DND-41 (cell line): Measurements from ENCODE around the gene PPP1R14D.

ENCODE experiments used
- ATAC-seq: fragments of 200-7000 bp; cut with Tn5 transposase; 3 replicates; pipeline ENCODE4 v1.9.1; 2021; ENCODE audit warnings: low read depth; ENCODE audit not compliant: insufficient read depth
- DNase-seq: peaks from one replicate; pipeline ENCODE4 v3.0.0-alpha.2; 2020
- H2AFZ ChIP-seq: 2 replicates; pipeline ENCODE4 v1.6.0; 2012; ENCODE audit warnings: low read depth, low read length
- H3K27ac ChIP-seq: 2 replicates; pipeline ENCODE4 v1.5.1; 2012; ENCODE audit warnings: low read length, inconsistent platforms
- H3K27me3 ChIP-seq: fragments of 200-600 bp; sonication (generic); 2 replicates; pipeline ENCODE4 v1.6.0; 2012; ENCODE audit warnings: low read length, mild to moderate bottlenecking, inconsistent platforms; ENCODE audit not compliant: insufficient read depth, poor library complexity
- H3K36me3 ChIP-seq: 2 replicates; pipeline ENCODE4 v1.5.1; 2012; ENCODE audit warnings: low read length, inconsistent platforms; ENCODE audit not compliant: insufficient read depth
- H3K4me1 ChIP-seq: 2 replicates; pipeline ENCODE4 v1.5.1; 2012; ENCODE audit warnings: mild to moderate bottlenecking, low read length; ENCODE audit not compliant: insufficient read depth
- H3K4me2 ChIP-seq: 2 replicates; pipeline ENCODE4 v1.6.0; 2012; ENCODE audit warnings: mild to moderate bottlenecking, moderate library complexity, low read length, inconsistent platforms; ENCODE audit not compliant: insufficient read depth
- H3K4me3 ChIP-seq, 2 experiments: fragments of 200-600 bp in 1 of 2; shearing (Covaris generic) in 1 of 2; 2 replicates each; pipeline ENCODE4 v1.5.1; 2012 to 2016; ENCODE audit warnings: inconsistent platforms in 2 of 2, low read length in 2 of 2, mild to moderate bottlenecking in 2 of 2, low read depth in 1 of 2, moderate library complexity in 1 of 2
- H3K79me2 ChIP-seq: 2 replicates; pipeline ENCODE4 v1.6.0; 2012; ENCODE audit warnings: low read length, inconsistent platforms; ENCODE audit not compliant: insufficient read depth
- H3K9ac ChIP-seq: 2 replicates; pipeline ENCODE4 v1.6.0; 2012; ENCODE audit warnings: low read depth, mild to moderate bottlenecking, inconsistent platforms, low read length, moderate library complexity
- H3K9me3 ChIP-seq: 2 replicates; pipeline ENCODE4 v1.5.1; 2012; ENCODE audit warnings: low read length, moderate library complexity, mild to moderate bottlenecking, inconsistent platforms; ENCODE audit not compliant: insufficient read depth, severe bottlenecking
- H4K20me1 ChIP-seq: 2 replicates; pipeline ENCODE4 v1.6.0; 2012; ENCODE audit warnings: low read length; ENCODE audit not compliant: insufficient read depth
- EZH2 ChIP-seq: IDR thresholded peaks from 3 replicates; pipeline ENCODE4 v1.6.1; 2012; ENCODE audit warnings: borderline replicate concordance, low read depth, mild to moderate bottlenecking, moderate library complexity, low read length, inconsistent platforms; ENCODE audit not compliant: severe bottlenecking
- TF ChIP-seq, protein P1 (sequence below): IDR thresholded peaks from 2 replicates; pipeline ENCODE4 v1.5.1; 2012; ENCODE audit warnings: borderline replicate concordance, low read length, moderate library complexity, mild to moderate bottlenecking; ENCODE audit not compliant: poor library complexity, severe bottlenecking; ENCODE audit errors: extremely low read depth

PPP1R14D gene

DNA sequence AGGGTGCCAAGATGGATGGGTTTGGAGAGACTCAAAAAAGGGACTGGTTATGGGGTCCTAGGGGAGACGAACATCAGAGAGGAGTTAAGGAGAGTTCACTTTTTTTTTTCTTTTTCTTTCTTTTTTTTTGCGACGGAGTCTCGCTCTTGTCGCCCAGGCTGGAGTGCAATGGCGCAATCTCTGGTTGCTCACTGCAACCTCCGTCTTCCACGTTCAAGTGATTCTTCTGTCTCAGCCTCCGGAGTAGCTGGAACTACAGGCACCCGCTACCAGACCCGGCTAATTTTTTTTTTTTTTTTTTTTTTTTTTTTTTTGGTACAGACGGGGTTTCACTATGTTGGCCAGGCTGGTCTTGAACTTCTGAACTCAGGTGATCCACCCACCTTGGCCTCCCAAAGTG is 16.5 kb upstream of the PPP1R14D start:
- Histone ChIP-seq H3K4me2 (no peak overlapping the region), H3K9ac (no peak overlapping the region), H3K27me3 (no peaks in the 10 kb centered on the region), H3K27ac (no peak overlapping the region), H2AFZ (no peak overlapping the region), H3K79me2 (no peaks in the 10 kb centered on the region), H3K4me1 (peaks cover 10% of the 10 kb centered on the region), H3K9me3 (no peaks in the 10 kb centered on the region), H3K36me3 (no peaks in the 10 kb centered on the region), H4K20me1 (no peaks in the 10 kb centered on the region), H3K4me3 (no peak overlapping the region)
- no peak for TF ChIP-seq EZH2
- TF ChIP-seq, protein P1, sequence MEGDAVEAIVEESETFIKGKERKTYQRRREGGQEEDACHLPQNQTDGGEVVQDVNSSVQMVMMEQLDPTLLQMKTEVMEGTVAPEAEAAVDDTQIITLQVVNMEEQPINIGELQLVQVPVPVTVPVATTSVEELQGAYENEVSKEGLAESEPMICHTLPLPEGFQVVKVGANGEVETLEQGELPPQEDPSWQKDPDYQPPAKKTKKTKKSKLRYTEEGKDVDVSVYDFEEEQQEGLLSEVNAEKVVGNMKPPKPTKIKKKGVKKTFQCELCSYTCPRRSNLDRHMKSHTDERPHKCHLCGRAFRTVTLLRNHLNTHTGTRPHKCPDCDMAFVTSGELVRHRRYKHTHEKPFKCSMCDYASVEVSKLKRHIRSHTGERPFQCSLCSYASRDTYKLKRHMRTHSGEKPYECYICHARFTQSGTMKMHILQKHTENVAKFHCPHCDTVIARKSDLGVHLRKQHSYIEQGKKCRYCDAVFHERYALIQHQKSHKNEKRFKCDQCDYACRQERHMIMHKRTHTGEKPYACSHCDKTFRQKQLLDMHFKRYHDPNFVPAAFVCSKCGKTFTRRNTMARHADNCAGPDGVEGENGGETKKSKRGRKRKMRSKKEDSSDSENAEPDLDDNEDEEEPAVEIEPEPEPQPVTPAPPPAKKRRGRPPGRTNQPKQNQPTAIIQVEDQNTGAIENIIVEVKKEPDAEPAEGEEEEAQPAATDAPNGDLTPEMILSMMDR = no peak
- ATAC-seq (no peak), DNase-seq (no peak)

- H3K4me1 ChIP-seq = peaks cover 10% of the 10 kb centered on the region
- H3K4me2 ChIP-seq = no peak overlapping the region
- no peak overlapping the region for H3K9ac ChIP-seq
- ATAC-seq = no peak
- H3K9me3 ChIP-seq = no peaks in the 10 kb centered on the region
- H3K27me3 ChIP-seq = no peaks in the 10 kb centered on the region
- H3K79me2 ChIP-seq = no peaks in the 10 kb centered on the region
- H3K4me3 ChIP-seq = no peak overlapping the region
- no peak for TF ChIP-seq EZH2
- TF ChIP-seq, protein P1 = no peak
- H2AFZ ChIP-seq = no peak overlapping the region
- no peak for DNase-seq
- no peaks in the 10 kb centered on the region for H4K20me1 ChIP-seq
- no peaks in the 10 kb centered on the region for H3K36me3 ChIP-seq
- no peak overlapping the region for H3K27ac ChIP-seq
Measured at GRCh38 chr15:40844696-40845030, 16.2 kb upstream of the PPP1R14D start.

GRCh38 chr15:40843885-40844695 is 15.6 kb upstream of the PPP1R14D start, which contains the start of gene SPINT1:
SPINT1 (plus strand) TSS chr15:40844048; CDS start chr15:40844555, 507 bp downstream.
- no peak within 1 kb of the TSS for H2AFZ ChIP-seq
- H3K36me3 ChIP-seq = no peaks in the 10 kb centered on the region
- no peaks in the 10 kb centered on the region for H3K79me2 ChIP-seq
- no peak for TF ChIP-seq EZH2
- TF ChIP-seq, protein P1 = no peak
- no peaks in the 10 kb centered on the region for H3K27me3 ChIP-seq
- H3K27ac ChIP-seq = no peak within 1 kb of the TSS
- H3K9me3 ChIP-seq = no peaks in the 10 kb centered on the region
- ATAC-seq = no peak
- DNase-seq = no peak
- peaks cover 10% of the 10 kb centered on the region for H3K4me1 ChIP-seq
- H3K4me2 ChIP-seq = no peak within 1 kb of the TSS
- H3K9ac ChIP-seq = no peak within 1 kb of the TSS
- no peaks in the 10 kb centered on the region for H4K20me1 ChIP-seq
- H3K4me3 ChIP-seq = no peak within 1 kb of the TSS
